Inflammatory macrophage treated with lipopolysaccharide for 4 hours (primary cell): ENCODE data around the gene NIT2.

ENCODE experiments used
- DNase-seq: peaks from one replicate; pipeline ENCODE4 v3.0.0-alpha.2; 2020

NIT2 gene

DNA sequence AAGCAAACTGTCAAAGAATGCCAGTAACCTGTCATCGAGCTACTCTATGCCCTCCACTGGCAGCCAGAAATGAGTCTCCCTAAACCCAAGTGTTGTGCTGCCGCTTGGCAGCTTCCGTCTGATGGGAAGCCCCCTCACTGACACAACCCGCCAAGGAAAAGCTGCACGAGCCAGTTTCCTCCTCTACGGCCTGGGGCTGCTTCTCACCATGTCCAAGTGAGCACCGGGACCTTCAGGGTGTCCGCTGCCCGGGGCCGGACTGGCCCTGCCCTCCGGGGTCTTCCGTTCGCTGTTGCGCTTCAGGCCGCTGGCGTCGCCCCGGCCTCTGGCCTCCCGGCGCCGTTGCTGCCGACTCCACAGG lies 65.8 kb downstream of the NIT2 start:
- peak; percentile 56 for DNase-seq

DNA sequence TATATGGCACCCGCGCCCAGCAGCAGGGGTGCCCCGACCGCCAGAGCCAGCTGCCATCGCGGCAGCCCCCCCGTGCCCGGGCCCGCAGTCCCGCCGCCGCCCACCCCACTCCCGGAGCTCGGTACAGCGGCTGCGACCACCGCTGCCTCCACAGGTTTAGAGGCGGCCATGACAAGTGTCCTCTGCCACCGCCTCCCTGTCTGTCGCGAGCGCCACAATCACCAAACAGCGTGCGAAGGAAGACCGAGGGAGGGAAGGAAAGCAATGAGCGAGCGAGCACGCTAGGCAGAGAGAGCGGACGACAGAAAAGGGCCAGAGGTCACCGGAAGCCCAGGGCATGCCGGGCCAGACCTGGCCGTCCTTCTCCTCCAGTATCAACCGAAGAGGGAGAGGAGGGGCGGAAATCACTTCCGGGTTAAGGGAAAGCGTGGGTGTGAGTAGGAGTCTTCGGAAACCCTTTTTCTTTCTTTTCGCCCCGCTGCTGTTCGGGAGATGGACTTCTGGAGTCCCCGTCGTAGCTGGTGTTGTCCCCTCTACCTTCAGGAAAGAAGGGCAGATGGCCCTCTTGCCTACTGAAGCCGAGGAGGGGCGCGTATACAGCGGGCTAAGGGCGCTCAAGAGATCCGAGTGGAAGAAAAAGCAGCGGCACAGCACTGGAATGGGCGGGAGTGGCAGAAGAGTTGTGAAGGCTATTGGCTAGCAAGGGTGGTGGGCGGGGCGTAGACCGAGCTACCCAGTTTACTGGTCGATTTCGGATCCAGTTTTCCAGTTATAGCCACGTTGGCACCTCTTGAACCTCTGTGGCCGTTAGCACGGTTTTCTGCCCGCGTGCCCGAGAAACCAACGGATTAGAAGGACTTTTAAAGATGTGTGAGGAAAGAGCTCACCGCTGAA lies 66.5 kb downstream of the NIT2 start, which contains the start of the genes LNP1 and TOMM70:
LNP1 (plus strand) TSS at position 760 of the 894 bp plus-strand sequence. CDS start 28,191 bp downstream, outside the sequence.
TOMM70 (minus strand) TSS at position 310 of the 894 bp plus-strand sequence; CDS start at position 170, 140 bp downstream.
- peak; percentile 98 for DNase-seq

DNA sequence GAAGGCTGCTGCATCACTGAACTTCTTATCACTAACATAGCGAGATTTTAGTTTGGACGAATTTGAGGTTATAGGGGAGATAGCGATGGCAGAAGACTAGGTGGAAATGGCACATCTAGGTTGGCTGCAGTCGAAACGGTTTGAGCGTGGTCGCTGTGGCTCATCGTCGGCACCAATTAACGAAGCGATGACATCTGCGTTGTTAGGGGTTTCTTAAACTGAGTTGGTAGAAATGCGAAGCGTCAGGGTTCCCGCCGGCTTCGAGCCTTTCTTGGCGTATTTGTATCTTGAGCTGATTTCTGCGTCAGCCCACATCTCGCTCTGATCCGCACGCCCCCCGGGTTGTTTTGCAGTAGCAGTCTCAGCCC lies 67.1 kb downstream of the NIT2 start:
- peak; percentile 20 for DNase-seq

DNA sequence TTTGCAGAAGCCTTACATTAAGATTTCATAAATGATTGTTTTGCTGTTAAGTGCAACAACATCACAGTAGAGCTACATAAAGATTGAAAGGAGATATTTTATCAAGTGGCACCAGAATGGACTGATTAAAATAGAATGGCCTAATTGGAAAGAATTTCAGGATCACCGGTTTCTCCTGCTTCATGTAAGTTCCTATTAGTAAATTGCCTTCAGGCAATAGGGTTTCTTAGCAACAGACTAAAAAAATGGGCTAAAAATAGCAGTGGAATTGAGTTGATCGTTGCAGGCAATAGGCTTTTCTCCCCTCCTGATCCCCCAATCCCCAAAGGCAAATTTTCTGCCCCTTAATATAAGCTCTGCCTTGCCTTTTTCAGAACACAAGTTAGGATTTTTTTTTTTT lies 67.7 kb downstream of the NIT2 start:
- peak; percentile 1 for DNase-seq

DNA sequence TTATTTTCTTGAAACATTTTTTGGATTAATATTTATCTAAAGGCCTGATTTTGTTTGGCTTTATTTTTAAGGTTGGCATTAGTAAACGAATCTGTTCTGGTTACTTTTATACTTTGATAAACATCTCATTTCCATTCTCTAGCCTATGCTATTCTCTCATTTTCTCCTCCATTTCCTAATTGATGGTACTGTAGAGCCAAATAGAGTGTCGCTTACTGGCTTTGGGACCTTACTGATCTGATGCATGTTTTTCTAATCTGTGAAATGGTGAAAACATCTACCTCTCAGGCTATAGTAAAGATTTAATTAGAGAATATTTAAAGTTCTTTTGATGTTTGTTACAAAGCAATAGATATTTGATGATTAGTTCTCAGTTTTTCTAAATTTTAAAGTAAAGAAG lies 68.3 kb downstream of the NIT2 start:
- no peak for DNase-seq

DNA sequence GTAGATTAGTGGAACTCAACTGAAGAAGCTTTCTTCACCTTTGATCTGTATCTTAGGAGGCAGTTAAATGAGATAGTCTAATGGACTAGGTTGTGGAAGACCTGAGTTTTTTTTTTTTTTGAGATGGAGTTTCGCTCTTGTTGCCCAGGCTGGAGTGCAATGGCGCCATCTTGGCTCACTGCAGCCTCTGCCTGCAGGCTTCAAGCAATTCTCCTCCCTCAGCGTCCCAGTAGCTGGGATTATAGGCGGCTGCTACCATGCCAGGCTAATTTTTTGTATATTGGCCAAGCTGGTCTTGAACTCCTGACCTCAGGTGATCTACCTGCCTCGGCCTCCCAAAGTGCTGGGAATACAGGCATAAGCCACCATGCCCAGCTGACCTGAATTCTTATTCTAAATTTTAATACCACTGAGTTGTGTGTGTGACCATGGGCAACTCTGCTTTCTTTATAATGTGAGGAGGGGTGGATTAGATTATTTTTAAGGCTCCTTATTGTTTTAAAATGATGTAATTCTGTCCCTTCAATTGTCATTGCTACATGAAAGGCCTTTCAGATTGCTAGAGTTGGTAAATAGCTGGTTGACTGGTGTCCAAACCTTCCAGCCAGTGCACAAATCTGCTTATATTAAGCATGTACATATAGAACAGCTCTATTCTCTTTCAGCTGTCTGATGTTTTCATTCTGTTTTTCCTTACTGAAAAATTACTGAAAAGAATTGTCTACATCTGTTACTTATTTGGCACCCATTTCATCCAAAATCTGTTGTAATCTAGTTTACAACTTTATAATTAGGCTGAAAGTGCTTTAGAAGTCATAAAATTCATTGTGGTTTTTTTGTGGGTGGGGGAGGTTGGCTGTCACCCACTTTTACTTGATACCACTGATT lies 69.0 kb downstream of the NIT2 start:
- DNase-seq = peak; percentile 0

DNA sequence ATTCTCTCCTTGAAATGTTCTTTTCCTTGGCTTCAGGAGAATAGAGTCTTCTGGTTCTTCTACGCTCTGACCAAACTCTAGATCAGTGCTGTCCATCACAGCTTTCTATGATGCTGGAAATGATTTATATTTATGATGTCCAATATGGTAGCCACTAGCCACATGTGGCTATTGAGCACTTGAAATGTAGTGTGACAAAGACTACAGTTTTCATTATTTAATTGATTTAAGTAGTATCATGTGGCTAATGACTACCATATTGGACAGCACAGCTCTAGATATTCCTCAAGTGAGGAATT lies 69.6 kb downstream of the NIT2 start:
- DNase-seq = no peak

DNA sequence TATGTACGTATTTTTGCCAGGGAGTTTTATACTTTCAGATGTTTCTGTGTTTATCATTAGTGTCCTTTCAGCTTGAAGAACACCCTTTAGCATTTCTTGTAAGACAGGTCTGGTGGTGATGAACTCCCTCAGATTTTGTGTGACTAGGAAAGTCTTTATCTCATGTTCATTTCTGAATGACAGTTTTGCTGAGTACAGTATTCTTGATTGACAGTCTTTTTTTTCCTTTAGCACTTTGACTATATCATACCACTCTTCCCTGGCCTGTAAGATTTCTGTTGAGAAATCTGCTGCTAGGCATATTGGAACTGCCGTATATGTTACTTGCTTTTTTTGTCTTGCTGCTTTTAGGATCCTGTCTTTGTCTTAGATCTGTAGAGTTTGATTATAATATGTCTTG lies 72.6 kb downstream of the NIT2 start:
- no peak for DNase-seq

DNA sequence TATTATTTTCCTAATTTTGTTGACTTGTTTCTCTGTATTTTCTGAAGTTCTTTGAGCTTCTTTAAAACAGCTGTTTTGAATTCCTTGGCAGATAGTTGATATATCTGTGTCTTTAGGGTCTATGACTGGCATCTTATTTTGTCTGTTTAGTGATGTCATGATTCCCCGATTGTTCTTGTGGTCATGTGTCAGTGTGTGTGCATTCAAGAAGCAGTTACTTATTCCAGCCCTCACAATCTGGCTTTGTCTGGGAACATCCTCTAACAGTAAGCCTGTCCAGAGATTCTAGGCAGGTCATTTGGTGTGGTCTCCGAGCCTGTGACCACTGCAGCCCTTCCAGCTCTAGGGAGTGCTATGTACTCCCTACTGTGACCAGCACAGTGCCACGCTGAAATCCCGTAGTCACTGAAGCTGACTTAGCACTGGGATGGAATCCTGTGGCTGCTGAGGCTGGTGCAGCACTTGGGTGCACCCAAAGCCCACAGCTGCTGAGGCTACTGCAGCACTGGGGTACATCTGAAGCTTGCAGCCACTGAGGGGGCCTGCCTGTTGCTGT lies 73.5 kb downstream of the NIT2 start:
- DNase-seq = no peak
